HepG2 (cell line): ENCODE data around the gene SURF2. TPM values are rescaled to one million over a fixed set of nuclear protein-coding genes. Genes with fewer than 3 reads are reported as not detected.
A peak's percentile ranks its signal among the peaks of the same experiment; 100 is the strongest.

Experiments
- BCL3 ChIP-seq: sonication (generic); formaldehyde crosslinking; IDR thresholded peaks from 2 replicates; pipeline ENCODE4 v1.5.1; 2020; ENCODE audit warnings: mild to moderate bottlenecking, missing genetic modification reagents, moderate library complexity
- CBX1 ChIP-seq: IDR thresholded peaks from one replicate; pipeline ENCODE4 v1.6.1; 2016; ENCODE audit warnings: antibody characterized with exemption, low read depth
- GATAD2A ChIP-seq: IDR thresholded peaks from 2 replicates; pipeline ENCODE4 v1.6.1; 2016
- NFIC ChIP-seq: IDR thresholded peaks from 2 replicates; pipeline ENCODE4 v1.6.1; 2012; ENCODE audit warnings: mild to moderate bottlenecking, low read length, inconsistent platforms
- NFKBIZ ChIP-seq: IDR thresholded peaks from 2 replicates; pipeline ENCODE4 v1.6.1; 2018; ENCODE audit warnings: missing genetic modification reagents, missing compliant biosample characterization
- PRMT3 ChIP-seq: sonication (generic); formaldehyde crosslinking; IDR thresholded peaks from 2 replicates; pipeline ENCODE4 v1.8.1; 2022; ENCODE audit warnings: low read depth, mild to moderate bottlenecking, moderate library complexity, missing genetic modification reagents, borderline replicate concordance
- SNAPC2 ChIP-seq: sonication (generic); formaldehyde crosslinking; IDR thresholded peaks from 2 replicates; pipeline ENCODE4 v1.8.1; 2022; ENCODE audit warnings: mild to moderate bottlenecking, missing genetic modification reagents
- ZNF280B ChIP-seq: sonication (generic); formaldehyde crosslinking; IDR thresholded peaks from 2 replicates; pipeline ENCODE4 v1.5.0; 2020; ENCODE audit warnings: missing genetic modification reagents, mild to moderate bottlenecking, borderline replicate concordance
- ZNF30 ChIP-seq: sonication (generic); formaldehyde crosslinking; IDR thresholded peaks from 2 replicates; pipeline ENCODE4 v1.5.0; 2020; ENCODE audit warnings: mild to moderate bottlenecking, missing genetic modification reagents
- ZNF44 ChIP-seq: sonication (generic); formaldehyde crosslinking; IDR thresholded peaks from 2 replicates; pipeline ENCODE4 v1.5.1; 2020; ENCODE audit warnings: mild to moderate bottlenecking, missing genetic modification reagents
- ZNF446 ChIP-seq: sonication (generic); formaldehyde crosslinking; IDR thresholded peaks from 2 replicates; pipeline ENCODE4 v1.5.0; 2020; ENCODE audit warnings: mild to moderate bottlenecking, missing genetic modification reagents
- ZNF737 ChIP-seq: sonication (generic); formaldehyde crosslinking; IDR thresholded peaks from 2 replicates; pipeline ENCODE4 v1.5.0; 2020; ENCODE audit warnings: missing genetic modification reagents, mild to moderate bottlenecking, borderline replicate concordance
- polyA plus RNA-seq, 8 experiments: library from polyadenylated mRNA; depleted of rRNA in 3 of 8; stranded (reverse) in 7 of 8; unstranded in 1 of 8; fragments of >200 nt; fragmentation: Illumina TruSeq in 4 of 8; extraction: Trizol in 4 of 8; gene quantifications; 2 replicates each; pipeline versions ENCODE4 v1.2.1 to v1.2.3, GENCODE V29; 2011 to 2016; ENCODE audit warnings: low read depth in 4 of 8, missing spikeins in 1 of 8, mixed read lengths in 1 of 8; ENCODE audit not compliant: insufficient read depth in 1 of 8
- total RNA-seq, 5 experiments: library from RNA; depleted of rRNA; stranded (reverse); fragments of >200 nt; fragmentation: Illumina TruSeq; extraction: Trizol; gene quantifications; 2 replicates each; pipeline ENCODE4 v1.2.3, GENCODE V29; 2016; ENCODE audit warnings: low read depth in 1 of 5
- TF ChIP-seq, protein P1 (sequence below), 2 experiments: fragments of 450-650 bp in 1 of 2; sonication (generic) in 1 of 2; formaldehyde crosslinking in 1 of 2; IDR thresholded peaks; 2 replicates each; pipeline versions ENCODE4 v1.6.1 to v1.8.0; 2016 to 2022; ENCODE audit warnings: antibody characterized with exemption in 1 of 2, mild to moderate bottlenecking in 1 of 2, missing genetic modification reagents in 1 of 2
- TF ChIP-seq, protein P2 (sequence below): sonication (generic); formaldehyde crosslinking; IDR thresholded peaks from 2 replicates; pipeline ENCODE4 v1.5.1; 2020; ENCODE audit warnings: mild to moderate bottlenecking, moderate library complexity, missing genetic modification reagents

Gene SURF2
- total and polyA plus RNA-seq, 2 of the 13 experiments (the other 11 are each of a cell fraction or from before 2014, with no cell fraction given) = 6.3 to 13.6 TPM

DNA sequence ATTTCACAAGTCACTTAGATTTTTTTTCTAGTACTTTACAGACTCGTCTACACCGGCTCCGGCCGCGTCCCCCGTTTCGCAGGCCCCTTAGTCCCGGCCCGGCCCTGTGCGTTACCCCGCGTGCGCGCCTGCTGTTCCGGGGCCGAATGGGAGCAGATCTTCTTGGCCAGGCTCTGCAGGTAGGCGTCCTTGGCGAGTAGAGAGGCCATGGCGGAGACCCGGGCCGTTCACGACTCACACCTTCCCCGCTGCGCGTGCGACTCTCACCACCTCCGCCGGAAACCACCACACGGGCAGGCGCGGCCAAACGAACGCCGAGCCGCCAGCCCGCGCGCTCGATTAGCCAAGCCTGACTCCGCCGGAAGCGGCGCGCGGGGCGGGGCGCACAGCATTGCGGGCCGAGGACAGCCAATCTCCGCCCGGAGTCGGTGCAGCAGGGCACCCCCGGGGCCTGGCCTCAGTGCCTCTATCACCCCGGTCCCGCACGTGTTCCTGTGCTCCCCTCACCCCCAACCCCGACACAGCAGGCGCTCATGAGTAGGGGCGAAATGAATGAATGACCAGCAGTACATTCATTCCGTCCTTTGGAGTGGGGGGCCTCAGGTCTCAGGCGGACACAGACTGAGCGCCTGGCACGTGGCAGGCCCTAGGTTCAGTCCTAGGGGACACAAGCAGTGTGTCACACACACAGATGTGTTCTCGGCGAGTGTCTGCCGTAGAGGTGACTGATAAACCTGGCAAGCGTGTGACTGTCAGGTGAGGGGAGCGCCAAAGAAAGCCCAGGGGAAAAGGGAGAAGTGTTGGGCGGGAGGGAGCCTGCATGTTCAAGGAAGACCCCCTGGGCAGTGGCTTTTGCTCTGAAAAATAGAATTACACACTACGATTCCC lies 20.2 kb upstream of the SURF2 start, which contains the start of gene SURF6 (continued):
- TF ChIP-seq, protein P1, sequence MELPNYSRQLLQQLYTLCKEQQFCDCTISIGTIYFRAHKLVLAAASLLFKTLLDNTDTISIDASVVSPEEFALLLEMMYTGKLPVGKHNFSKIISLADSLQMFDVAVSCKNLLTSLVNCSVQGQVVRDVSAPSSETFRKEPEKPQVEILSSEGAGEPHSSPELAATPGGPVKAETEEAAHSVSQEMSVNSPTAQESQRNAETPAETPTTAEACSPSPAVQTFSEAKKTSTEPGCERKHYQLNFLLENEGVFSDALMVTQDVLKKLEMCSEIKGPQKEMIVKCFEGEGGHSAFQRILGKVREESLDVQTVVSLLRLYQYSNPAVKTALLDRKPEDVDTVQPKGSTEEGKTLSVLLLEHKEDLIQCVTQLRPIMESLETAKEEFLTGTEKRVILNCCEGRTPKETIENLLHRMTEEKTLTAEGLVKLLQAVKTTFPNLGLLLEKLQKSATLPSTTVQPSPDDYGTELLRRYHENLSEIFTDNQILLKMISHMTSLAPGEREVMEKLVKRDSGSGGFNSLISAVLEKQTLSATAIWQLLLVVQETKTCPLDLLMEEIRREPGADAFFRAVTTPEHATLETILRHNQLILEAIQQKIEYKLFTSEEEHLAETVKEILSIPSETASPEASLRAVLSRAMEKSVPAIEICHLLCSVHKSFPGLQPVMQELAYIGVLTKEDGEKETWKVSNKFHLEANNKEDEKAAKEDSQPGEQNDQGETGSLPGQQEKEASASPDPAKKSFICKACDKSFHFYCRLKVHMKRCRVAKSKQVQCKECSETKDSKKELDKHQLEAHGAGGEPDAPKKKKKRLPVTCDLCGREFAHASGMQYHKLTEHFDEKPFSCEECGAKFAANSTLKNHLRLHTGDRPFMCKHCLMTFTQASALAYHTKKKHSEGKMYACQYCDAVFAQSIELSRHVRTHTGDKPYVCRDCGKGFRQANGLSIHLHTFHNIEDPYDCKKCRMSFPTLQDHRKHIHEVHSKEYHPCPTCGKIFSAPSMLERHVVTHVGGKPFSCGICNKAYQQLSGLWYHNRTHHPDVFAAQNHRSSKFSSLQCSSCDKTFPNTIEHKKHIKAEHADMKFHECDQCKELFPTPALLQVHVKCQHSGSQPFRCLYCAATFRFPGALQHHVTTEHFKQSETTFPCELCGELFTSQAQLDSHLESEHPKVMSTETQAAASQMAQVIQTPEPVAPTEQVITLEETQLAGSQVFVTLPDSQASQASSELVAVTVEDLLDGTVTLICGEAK (IDR thresholded peaks at IDR 0.05) = peak; percentile 18; the same call in 1 of the 2 replicates
- TF ChIP-seq, protein P1 (CRISPR knock-in tag; IDR thresholded peaks at IDR 0.05) = peak; percentile 73
- TF ChIP-seq ZNF737 (CRISPR knock-in tag) (no peak), SNAPC2 (CRISPR knock-in tag) (peak; percentile 90; the same call in 1 of the 2 replicates), CBX1 (peak; percentile 61), GATAD2A (CRISPR knock-in tag) (peak; percentile 45), PRMT3 (no peak; the same call in 1 of the 2 replicates), BCL3 (CRISPR knock-in tag) (peak; percentile 82), ZNF446 (no peak; the same call in 1 of the 2 replicates), ZNF44 (no peak), NFKBIZ (CRISPR knock-in tag) (peak; percentile 84), ZNF280B (CRISPR knock-in tag) (0 out of 2 replicates have a peak, but pooled peaks have one; percentile 23), ZNF30 (no peak), NFIC (no peak)
- TF ChIP-seq, protein P2, sequence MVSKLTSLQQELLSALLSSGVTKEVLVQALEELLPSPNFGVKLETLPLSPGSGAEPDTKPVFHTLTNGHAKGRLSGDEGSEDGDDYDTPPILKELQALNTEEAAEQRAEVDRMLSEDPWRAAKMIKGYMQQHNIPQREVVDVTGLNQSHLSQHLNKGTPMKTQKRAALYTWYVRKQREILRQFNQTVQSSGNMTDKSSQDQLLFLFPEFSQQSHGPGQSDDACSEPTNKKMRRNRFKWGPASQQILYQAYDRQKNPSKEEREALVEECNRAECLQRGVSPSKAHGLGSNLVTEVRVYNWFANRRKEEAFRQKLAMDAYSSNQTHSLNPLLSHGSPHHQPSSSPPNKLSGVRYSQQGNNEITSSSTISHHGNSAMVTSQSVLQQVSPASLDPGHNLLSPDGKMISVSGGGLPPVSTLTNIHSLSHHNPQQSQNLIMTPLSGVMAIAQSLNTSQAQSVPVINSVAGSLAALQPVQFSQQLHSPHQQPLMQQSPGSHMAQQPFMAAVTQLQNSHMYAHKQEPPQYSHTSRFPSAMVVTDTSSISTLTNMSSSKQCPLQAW (CRISPR knock-in tag) = peak; percentile 93
